Measurements from ENCODE around the gene LHX5.

DNA sequence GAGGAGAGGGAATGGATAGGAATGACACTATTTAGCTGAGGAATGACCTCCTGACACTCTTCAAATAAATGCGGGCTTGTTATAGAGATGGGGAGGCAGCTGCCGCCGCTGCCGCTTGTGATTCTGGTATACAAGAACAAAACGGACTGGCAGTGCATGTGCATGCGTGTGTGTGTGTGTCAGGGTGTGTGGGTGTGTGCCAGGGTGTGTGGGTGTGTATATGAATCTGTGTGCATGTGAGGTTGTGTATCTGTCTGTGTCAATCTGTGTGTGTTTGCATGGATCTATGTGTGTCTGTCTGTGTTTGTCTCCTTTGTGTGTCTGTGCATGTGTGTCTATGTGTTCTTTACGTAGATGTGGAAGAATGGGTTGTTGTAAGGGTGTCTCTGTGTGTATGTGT is 26.0 kb upstream of the LHX5 start:
- no peak for TF ChIP-seq EZH2 (IDR thresholded peaks at IDR 0.05; ENCODE audit: borderline replicate concordance, low read length)
- no peak for TF ChIP-seq CTCF (conservative IDR thresholded peaks at IDR 0.05 in 1 of 2, IDR thresholded peaks at IDR 0.05 in 1 of 2; ENCODE audit: extremely low read depth in 1 of 2, insufficient read depth in 1 of 2, low read depth in 1 of 2, low read length in 2 of 2)
